SK-N-SH (cell line): ENCODE results near the gene CDK14.

Source experiments
- EP300 ChIP-seq, 2 experiments: IDR thresholded peaks; 2 replicates each; pipeline versions ENCODE4 v1.4.0 to v1.6.1; 2012; ENCODE audit warnings: borderline replicate concordance in 1 of 2, low read depth in 1 of 2, low read length in 1 of 2
- RAD21 ChIP-seq: IDR thresholded peaks from 2 replicates; pipeline ENCODE4 v1.6.1; 2012; ENCODE audit warnings: mild to moderate bottlenecking, low read length
- TF ChIP-seq, protein P1 (sequence below): fragments of 200-600 bp; sonication (generic); IDR thresholded peaks from 2 replicates; pipeline ENCODE4 v1.6.1; 2017; ENCODE audit warnings: antibody characterized with exemption, mild to moderate bottlenecking, moderate library complexity

DNA sequence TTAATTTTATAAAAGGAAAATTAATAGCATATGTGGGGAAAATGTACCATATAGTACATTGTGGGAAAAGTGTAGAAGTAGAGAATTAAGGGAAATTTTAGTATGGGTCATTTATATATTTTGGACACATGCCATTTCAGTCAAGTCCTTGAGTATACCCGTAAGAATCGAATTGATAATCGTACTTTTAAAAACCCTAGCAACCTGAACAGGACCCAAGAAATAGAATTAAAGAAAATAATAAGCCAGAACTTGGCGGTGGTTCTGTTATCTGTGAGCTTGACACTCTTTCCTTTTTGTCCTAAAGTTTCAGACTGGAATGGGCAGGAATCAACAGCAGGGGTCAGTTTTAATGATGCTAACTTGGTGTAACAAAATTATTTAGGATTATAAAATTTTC lies 221.0 kb downstream of the CDK14 start:
- TF ChIP-seq, protein P1, sequence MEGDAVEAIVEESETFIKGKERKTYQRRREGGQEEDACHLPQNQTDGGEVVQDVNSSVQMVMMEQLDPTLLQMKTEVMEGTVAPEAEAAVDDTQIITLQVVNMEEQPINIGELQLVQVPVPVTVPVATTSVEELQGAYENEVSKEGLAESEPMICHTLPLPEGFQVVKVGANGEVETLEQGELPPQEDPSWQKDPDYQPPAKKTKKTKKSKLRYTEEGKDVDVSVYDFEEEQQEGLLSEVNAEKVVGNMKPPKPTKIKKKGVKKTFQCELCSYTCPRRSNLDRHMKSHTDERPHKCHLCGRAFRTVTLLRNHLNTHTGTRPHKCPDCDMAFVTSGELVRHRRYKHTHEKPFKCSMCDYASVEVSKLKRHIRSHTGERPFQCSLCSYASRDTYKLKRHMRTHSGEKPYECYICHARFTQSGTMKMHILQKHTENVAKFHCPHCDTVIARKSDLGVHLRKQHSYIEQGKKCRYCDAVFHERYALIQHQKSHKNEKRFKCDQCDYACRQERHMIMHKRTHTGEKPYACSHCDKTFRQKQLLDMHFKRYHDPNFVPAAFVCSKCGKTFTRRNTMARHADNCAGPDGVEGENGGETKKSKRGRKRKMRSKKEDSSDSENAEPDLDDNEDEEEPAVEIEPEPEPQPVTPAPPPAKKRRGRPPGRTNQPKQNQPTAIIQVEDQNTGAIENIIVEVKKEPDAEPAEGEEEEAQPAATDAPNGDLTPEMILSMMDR = peak; percentile 26; the same call in 1 of the 2 replicates
- TF ChIP-seq EP300 (IDR thresholded peaks at IDR 0.05; ENCODE audit: borderline replicate concordance in 1 of 2, low read depth in 1 of 2, low read length in 1 of 2) = no peak; a peak in 1 of 4 replicates
- no peak for TF ChIP-seq RAD21
